ENCODE results near the gene LAMTOR2.

GRCh38 chr1:156067262-156067661, 12.7 kb downstream of the LAMTOR2 start:
- no peak for TF ChIP-seq POLR2A (IDR thresholded peaks at IDR 0.05)
- TF ChIP-seq, protein P1, sequence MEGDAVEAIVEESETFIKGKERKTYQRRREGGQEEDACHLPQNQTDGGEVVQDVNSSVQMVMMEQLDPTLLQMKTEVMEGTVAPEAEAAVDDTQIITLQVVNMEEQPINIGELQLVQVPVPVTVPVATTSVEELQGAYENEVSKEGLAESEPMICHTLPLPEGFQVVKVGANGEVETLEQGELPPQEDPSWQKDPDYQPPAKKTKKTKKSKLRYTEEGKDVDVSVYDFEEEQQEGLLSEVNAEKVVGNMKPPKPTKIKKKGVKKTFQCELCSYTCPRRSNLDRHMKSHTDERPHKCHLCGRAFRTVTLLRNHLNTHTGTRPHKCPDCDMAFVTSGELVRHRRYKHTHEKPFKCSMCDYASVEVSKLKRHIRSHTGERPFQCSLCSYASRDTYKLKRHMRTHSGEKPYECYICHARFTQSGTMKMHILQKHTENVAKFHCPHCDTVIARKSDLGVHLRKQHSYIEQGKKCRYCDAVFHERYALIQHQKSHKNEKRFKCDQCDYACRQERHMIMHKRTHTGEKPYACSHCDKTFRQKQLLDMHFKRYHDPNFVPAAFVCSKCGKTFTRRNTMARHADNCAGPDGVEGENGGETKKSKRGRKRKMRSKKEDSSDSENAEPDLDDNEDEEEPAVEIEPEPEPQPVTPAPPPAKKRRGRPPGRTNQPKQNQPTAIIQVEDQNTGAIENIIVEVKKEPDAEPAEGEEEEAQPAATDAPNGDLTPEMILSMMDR (IDR thresholded peaks at IDR 0.05) = no peak

Data from thyroid gland (tissue), 4 donors.